GM12892 (cell line): ENCODE results near the gene HBEGF.

Experiments used
- POLR2A ChIP-seq: IDR thresholded peaks from 2 replicates; pipeline ENCODE4 v1.6.1; 2011; ENCODE audit warnings: low read depth, low read length, control low read depth
- POLR2AphosphoS5 ChIP-seq: IDR thresholded peaks from 2 replicates; pipeline ENCODE4 v1.6.1; 2011; ENCODE audit warnings: low read depth, low read length, control low read depth
- TAF1 ChIP-seq: IDR thresholded peaks from 2 replicates; pipeline ENCODE4 v1.6.1; 2011; ENCODE audit warnings: low read depth, mild to moderate bottlenecking, control low read depth, low read length, borderline replicate concordance

GRCh38 chr5:140337880-140338279 is 8.5 kb downstream of the HBEGF start:
- TF ChIP-seq POLR2A (no peak), TAF1 (no peak), POLR2AphosphoS5 (no peak)
